Measurements from ENCODE around the gene ZNF44. TPM values are rescaled to one million over a fixed set of nuclear protein-coding genes. Genes with fewer than 3 reads are reported as not detected.

ZNF44 gene
- total and polyA plus RNA-seq, 9 of the 15 experiments (the other 6 are each of a cell fraction or from before 2014, with no cell fraction given): 2.6 to 8.3 (median 4.4) TPM

DNA sequence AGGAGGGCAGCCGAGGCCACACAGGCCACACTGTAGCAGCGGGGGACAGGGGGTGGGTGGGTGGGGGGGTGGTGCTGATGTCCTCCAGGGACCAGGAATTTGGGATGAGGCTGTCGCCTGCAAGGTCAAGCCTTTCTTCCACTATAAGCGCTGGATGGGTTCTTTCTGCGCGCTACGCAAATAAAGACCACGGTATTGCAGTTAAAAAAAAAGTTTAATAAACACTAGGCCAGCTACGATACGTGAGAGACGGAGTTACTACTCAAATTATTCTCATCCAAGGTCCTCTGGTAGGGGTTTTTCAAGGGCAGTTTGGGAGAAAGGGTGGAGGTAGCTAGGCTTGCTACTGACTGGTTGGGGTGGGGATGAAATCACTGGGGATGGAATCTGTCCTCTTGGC, 508 bp upstream of the ZNF44 start:
- H3K27ac ChIP-seq (ENCODE audit: extremely low read depth, low read depth, low read length): peak overlapping the region; percentile 83; the same call in 2 of the 3 replicates
- peaks cover 5 to 10% of the 10 kb centered on the region in 2 experiments for H3K4me1 ChIP-seq (replicated peaks in 1 of 2; ENCODE audit: control insufficient read depth in 2 of 2, insufficient read depth in 2 of 2, low read length in 2 of 2)
- H3K4me3 ChIP-seq: peak overlapping the region; percentile 85
- 0 out of 3 replicates have a peak, but pooled peaks cover 6% of the 10 kb centered on the region for H3K36me3 ChIP-seq (ENCODE audit: control insufficient read depth, insufficient read depth, low read length)
- peaks cover 13% of the 10 kb centered on the region for H3K79me2 ChIP-seq (ENCODE audit: control insufficient read depth, insufficient read depth, low read length)
- H3K27me3 ChIP-seq (ENCODE audit: control insufficient read depth in 2 of 2, insufficient read depth in 2 of 2, low read length in 2 of 2): no peaks in the 10 kb centered on the region
- POLR2A ChIA-PET: interaction anchor here (0.6 to 1.0 kb wide), 3 partner anchors 75 to 181 kb away, joined by 3 to 4 read pairs (median 3); partner anchors contain the start of gene ZNF799
- no TSS peak for BruUV-seq (replicated peaks)
- ATAC-seq (no peak), DNase-seq (ENCODE audit: extremely low read depth in 1 of 4, low spot score in 3 of 4) (no peak), FAIRE-seq (no peak)
- no peaks in the 10 kb centered on the region for H4K20me1 ChIP-seq (replicated peaks; ENCODE audit: control insufficient read depth, insufficient read depth, low read length)
- in situ Hi-C loops (cut with MboI) (no loop called here), intact Hi-C loops (cut with micrococcal nuclease) (loop anchor here (2.0 kb wide), 1 partner anchor 70 kb away; the partner anchor contains the start of gene ZNF442)
- CTCF ChIA-PET (ENCODE audit: low intra/inter-chr PET ratio): no interaction called here
- H3K9me1 ChIP-seq (ENCODE audit: control insufficient read depth, insufficient read depth, low read length): no peaks in the 10 kb centered on the region
- TF ChIP-seq, protein P1, sequence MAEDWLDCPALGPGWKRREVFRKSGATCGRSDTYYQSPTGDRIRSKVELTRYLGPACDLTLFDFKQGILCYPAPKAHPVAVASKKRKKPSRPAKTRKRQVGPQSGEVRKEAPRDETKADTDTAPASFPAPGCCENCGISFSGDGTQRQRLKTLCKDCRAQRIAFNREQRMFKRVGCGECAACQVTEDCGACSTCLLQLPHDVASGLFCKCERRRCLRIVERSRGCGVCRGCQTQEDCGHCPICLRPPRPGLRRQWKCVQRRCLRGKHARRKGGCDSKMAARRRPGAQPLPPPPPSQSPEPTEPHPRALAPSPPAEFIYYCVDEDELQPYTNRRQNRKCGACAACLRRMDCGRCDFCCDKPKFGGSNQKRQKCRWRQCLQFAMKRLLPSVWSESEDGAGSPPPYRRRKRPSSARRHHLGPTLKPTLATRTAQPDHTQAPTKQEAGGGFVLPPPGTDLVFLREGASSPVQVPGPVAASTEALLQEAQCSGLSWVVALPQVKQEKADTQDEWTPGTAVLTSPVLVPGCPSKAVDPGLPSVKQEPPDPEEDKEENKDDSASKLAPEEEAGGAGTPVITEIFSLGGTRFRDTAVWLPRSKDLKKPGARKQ (CRISPR knock-in tag; IDR thresholded peaks at IDR 0.05): peak; percentile 87; the same call in 1 of the 2 replicates
- TF ChIP-seq GABPA (tag; conservative IDR thresholded peaks at IDR 0.05; ENCODE audit: low read depth) (peak; percentile 10; the same call in 1 of the 2 replicates), ZKSCAN3 (CRISPR knock-in tag; IDR thresholded peaks at IDR 0.05) (no peak), JUN (IDR thresholded peaks at IDR 0.05; ENCODE audit: borderline replicate concordance, low read depth, low read length) (peak; percentile 32; the same call in 1 of the 2 replicates), JUN (CRISPR knock-in tag; IDR thresholded peaks at IDR 0.05; ENCODE audit: borderline replicate concordance) (no peak), ZNF253 (CRISPR knock-in tag; conservative IDR thresholded peaks at IDR 0.05) (no peak), ZEB2 (IDR thresholded peaks at IDR 0.05) (0 out of 2 replicates have a peak, but pooled peaks have one; percentile 28), CBX3 (IDR thresholded peaks at IDR 0.05; ENCODE audit: borderline replicate concordance in 1 of 2, low read length in 2 of 2) (peak in 1 of 2 experiments; percentile 64; a peak in 2 of 3 replicates), CREB1 (IDR thresholded peaks at IDR 0.05) (no peak), CREB1 (CRISPR knock-in tag; IDR thresholded peaks at IDR 0.05) (no peak), CBX5 (IDR thresholded peaks at IDR 0.05; ENCODE audit: borderline replicate concordance, low read depth) (peak; percentile 32; the same call in 1 of the 2 replicates)
- peak overlapping the region; percentile 98 for H2AFZ ChIP-seq (ENCODE audit: low read depth, low read length)
- peak overlapping the region; percentile 83 for H3K4me2 ChIP-seq (ENCODE audit: insufficient read depth, low read length)
- peak overlapping the region; percentile 56 to 85; a peak in 2 of 4 replicates for H3K9ac ChIP-seq (ENCODE audit: insufficient read depth in 1 of 2, low read depth in 2 of 2, low read length in 2 of 2)
- no peaks in the 10 kb centered on the region for H3K9me3 ChIP-seq (replicated peaks; ENCODE audit: control insufficient read depth, insufficient read depth, low read depth, low read length)
- WGBS (ENCODE audit: insufficient coverage, low coverage, missing lambda C conversion rate): 63% methylated on average over 10 of the region's 11 CpGs

Measured in K562 (cell line).